ENCODE data around the gene YY1.
"Not testable (repeated sequence)": the region's sequence is repeated elsewhere in the genome, so short reads cannot be mapped to it uniquely, and the experiment has no call there.

The YY1 gene

GRCh38 chr14:100213956-100214769, 24.8 kb upstream of the YY1 start:
- DNase-seq (ENCODE audit: low spot score): peak; percentile 93

DNA sequence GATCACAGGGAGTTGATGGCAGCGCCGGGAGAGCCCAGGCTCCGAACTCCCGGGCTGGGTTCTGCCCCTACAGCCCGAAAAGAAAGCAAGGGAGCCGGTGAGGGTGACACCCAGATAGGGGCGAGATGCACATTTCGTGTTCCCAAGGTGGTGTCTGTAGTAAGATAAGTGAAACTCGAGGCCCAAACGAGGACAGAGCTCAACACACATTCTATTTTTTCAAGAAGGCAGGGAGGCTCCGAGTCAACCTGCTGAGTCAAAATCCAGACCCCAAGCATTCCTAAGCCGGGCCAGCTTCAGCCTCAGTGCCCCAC, 24.2 kb upstream of the YY1 start:
- DNase-seq (ENCODE audit: low spot score): no peak

- no peak for DNase-seq (ENCODE audit: low spot score)
These were observed 23.5 kb upstream of the YY1 start for GRCh38 chr14:100215330-100215885.

DNA sequence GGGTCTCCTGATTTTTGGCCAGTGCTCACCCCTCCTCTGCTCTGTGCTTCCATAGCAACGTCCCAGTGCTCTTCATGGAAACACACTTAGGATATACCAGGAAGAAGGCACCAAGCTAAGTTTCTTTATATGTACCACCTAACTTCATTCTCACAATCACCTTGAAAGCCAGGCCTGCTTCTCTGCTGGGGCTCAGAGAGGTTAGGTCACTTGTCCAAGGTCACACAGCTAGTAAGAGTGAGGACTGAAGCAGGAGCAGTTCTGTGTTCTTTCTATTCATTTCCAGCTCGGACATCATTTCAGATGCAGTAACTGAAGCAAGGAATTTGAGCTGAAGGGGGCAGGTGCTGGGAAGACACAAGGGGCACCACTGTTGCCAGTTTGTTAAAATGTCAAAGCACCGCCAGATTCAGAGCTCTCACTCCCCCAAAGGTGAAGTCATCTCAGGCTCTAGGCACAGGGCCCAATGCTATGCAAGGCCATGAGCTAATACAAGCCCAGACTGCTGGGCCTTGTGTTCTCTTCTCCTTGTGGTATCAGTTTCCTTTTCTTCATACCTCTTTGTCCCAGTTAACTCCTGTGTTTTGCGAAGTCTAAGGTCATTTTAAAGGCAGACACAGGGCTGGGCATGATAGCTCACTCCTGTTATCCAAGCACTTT, 19.7 kb upstream of the YY1 start:
- DNase-seq (ENCODE audit: low spot score): no peak

GRCh38 chr14:100221533-100222223, 17.3 kb upstream of the YY1 start:
- peak; percentile 80 for DNase-seq (ENCODE audit: low spot score)

DNA sequence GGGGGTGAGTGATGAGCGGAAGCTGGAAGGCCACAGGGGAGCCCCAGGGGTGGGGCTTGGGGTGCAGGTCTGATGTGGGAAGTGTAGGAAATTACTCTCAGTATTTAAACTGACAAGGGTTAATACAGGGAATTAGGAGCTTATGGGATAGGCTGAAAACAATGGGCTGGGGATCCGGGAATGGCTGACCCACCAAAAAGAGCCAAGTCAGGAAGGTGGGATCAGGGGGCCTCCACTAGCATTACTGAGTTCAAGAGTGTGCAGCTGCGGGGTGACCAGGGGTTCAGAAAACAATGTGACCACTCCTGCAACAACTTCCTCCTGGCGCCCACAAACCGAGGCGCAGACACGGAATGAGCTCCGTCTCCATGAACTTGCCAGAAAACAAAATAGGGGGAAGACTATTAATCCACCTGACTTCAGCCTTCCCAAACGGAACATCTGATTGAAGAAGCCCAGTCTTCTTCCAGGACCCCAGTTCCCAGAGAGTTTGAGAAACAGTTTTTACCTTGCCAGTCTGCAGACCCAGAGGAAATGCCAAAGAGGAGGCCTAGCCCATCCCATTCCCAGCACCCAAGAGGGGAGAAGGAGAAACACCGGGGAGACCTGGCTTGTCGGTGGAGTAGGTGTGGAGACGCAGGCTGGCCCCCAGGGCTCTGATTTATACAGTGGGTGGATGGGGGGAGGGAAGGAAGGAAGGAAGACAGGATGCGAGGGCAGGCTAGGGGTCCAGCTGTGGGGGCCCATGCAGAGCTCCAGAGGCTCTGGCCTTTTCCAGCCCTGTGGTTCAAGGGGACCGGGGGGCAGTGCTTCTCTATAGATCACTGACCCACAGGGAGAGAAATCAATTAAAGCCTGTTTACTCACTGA, 16.5 kb upstream of the YY1 start:
- no peak for DNase-seq (ENCODE audit: low spot score)

DNA sequence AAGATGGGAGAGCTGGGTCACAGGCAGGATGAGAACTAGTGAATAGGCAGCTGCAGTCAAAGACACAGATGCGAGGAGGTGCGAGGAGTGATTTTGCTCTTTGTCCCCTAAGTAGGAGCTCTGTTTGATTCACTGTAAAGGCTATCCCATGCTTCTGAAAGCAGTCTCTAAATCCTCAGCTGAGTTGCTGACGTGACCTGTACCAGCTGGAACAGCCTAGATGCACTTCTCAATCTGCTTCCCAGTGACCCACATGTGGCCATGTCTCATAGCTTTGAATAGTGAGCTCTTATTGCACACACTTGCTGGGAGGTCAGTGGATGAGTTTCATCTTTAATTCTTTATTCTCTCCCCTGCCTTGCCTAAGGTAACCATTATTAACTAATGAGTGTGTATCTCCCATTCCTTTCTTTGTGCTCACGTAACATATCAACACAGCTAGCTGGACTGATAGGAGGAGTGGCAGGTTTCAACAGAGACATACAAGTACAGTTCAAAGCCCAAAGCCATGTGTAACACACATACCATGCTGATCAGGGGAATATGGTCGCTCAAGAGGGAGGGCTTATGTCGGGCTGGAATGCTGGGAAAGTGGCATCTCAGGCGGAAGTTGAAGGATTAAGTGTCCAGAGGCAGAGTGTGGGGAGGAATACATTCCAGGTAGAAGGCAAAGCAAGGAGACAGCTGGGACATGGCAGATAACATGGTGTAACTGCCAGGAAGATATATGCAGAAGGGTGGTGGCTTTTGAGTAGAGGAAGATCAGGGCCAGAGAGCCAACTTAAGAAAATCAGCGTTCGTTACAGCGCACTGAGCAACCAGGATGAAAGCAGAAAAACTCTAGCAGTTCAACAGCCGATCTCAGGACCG, 15.4 kb upstream of the YY1 start:
- DNase-seq (ENCODE audit: low spot score): no peak

- peak; percentile 29 for DNase-seq (ENCODE audit: low spot score)
These were observed 14.6 kb upstream of the YY1 start for GRCh38 chr14:100224229-100224866.

- DNase-seq (ENCODE audit: low spot score): no peak
These were observed 13.8 kb upstream of the YY1 start for GRCh38 chr14:100225169-100225568.

GRCh38 chr14:100230361-100230760, 8.6 kb upstream of the YY1 start:
- DNase-seq (ENCODE audit: low spot score): no peak

GRCh38 chr14:100234511-100234910, 4.4 kb upstream of the YY1 start:
- peak; percentile 40 for DNase-seq (ENCODE audit: low spot score)

- DNase-seq (ENCODE audit: low spot score): not testable (repeated sequence)
These were observed 2.6 kb upstream of the YY1 start for GRCh38 chr14:100236271-100236818.

GRCh38 chr14:100236881-100237280, 2.1 kb upstream of the YY1 start:
- DNase-seq (ENCODE audit: low spot score): no peak

DNA sequence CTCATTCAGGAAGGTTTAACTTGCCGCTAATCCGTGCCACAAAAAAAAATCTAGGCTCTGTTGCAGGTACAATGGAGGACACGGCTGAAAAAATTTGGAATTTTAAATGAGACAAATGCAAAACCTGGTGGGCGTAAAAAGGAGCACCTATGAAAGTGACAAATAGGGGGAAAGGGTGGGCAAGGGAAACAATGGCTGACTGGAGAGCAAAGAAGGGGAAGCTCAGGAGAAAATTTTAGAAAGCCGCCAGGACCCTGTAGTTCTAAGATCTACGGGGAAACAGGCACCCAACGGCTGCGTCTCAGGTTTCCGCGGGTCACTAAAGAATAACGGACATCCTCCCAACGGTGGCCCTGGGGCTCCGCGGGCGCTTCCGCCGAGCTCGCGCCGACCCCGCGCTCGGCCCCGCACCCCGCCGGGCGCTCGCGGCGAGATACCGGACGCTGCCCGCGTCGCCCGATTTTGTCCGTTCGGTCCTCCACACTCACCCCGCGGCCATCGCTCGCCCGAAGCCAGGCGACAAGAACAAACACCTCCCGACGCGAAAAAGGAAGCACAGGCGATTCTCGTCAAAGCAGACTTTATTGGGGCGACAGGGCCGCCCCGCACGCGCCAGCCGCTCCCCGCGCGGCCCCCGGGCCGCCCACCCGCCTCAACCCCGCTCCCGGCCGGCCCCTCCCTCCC, 1.1 kb upstream of the YY1 start:
- peak; percentile 28 for DNase-seq (ENCODE audit: low spot score)

- no peak for DNase-seq (ENCODE audit: low spot score)
These were observed 381 bp downstream of the YY1 start for GRCh38 chr14:100239211-100239839.

GRCh38 chr14:100239840-100240667, 1.1 kb downstream of the YY1 start:
- peak; percentile 83 for DNase-seq (ENCODE audit: low spot score)

GRCh38 chr14:100240668-100241032, 1.7 kb downstream of the YY1 start:
- no peak for DNase-seq (ENCODE audit: low spot score)

GRCh38 chr14:100241279-100241678, 2.3 kb downstream of the YY1 start:
- DNase-seq (ENCODE audit: low spot score): no peak
